OCI-LY7 (cell line): ENCODE results near the gene MACROH2A2. TPM values are rescaled to one million over a fixed set of nuclear protein-coding genes. Genes with fewer than 3 reads are reported as not detected.
"Not testable (repeated sequence)": the region's sequence is repeated elsewhere in the genome, so short reads cannot be mapped to it uniquely, and the experiment has no call there.

Experiments used
- BruUV-seq: library from RNA; stranded (reverse); fragments of 400-500 nt; replicated peaks from 2 replicates; lab custom pipeline; 2021; lab: Mats Ljungman, UMichigan
- CTCF ChIA-PET: fragments of 300-600 bp; sonication (Branson Sonifier 250); formaldehyde crosslinking; loops from one replicate; lab custom pipeline; 2022; ENCODE audit warnings: antibody characterized with exemption; ENCODE audit not compliant: unreplicated experiment; lab: Charles Lee
- POLR2A ChIA-PET: fragments of 300-600 bp; sonication (Branson Sonifier 250); formaldehyde crosslinking; loops from one replicate; lab custom pipeline; 2022; ENCODE audit warnings: antibody characterized with exemption; lab: Charles Lee
- DNase-seq: peaks from one replicate; pipeline ENCODE4 v3.0.0-alpha.2; 2015; ENCODE audit warnings: low spot score
- H2AFZ ChIP-seq: fragments of 200-600 bp; sonication (generic), shearing (Covaris generic); 2 replicates; pipeline ENCODE4 v1.6.1; 2014; ENCODE audit warnings: mild to moderate bottlenecking, antibody characterized with exemption, low read length, moderate library complexity
- H3K27ac ChIP-seq: fragments of 200-600 bp; sonication (generic); 2 replicates; pipeline ENCODE4 v1.5.1; 2014; ENCODE audit warnings: mixed run types, low read depth, mild to moderate bottlenecking, moderate library complexity, low read length, inconsistent platforms; ENCODE audit not compliant: poor library complexity, severe bottlenecking
- H3K36me3 ChIP-seq: fragments of 200-600 bp; sonication (generic); 2 replicates; pipeline ENCODE4 v1.6.1; 2014; ENCODE audit warnings: mild to moderate bottlenecking, antibody characterized with exemption, low read length, moderate library complexity, mixed read lengths; ENCODE audit not compliant: insufficient read depth
- H3K4me1 ChIP-seq: fragments of 200-600 bp; sonication (generic); 2 replicates; pipeline ENCODE4 v1.5.1; 2014; ENCODE audit warnings: mild to moderate bottlenecking, low read length; ENCODE audit not compliant: insufficient read depth, poor library complexity, severe bottlenecking
- H3K4me2 ChIP-seq: fragments of 200-600 bp; sonication (generic); 2 replicates; pipeline ENCODE4 v1.6.1; 2014; ENCODE audit warnings: mild to moderate bottlenecking, low read length
- H3K4me3 ChIP-seq: fragments of 200-600 bp; sonication (generic); 2 replicates; pipeline ENCODE4 v1.5.1; 2014; ENCODE audit warnings: mild to moderate bottlenecking, low read depth, low read length; ENCODE audit not compliant: poor library complexity, severe bottlenecking
- H3K79me2 ChIP-seq: fragments of 200-600 bp; sonication (generic); 2 replicates; pipeline ENCODE4 v1.6.1; 2016; ENCODE audit warnings: low read depth, mild to moderate bottlenecking, low read length, moderate library complexity, mixed read lengths; ENCODE audit not compliant: insufficient read depth
- H3K9me2 ChIP-seq: fragments of 200-600 bp; sonication (generic); 2 replicates; pipeline ENCODE4 v1.6.1; 2016; ENCODE audit warnings: mild to moderate bottlenecking, low read length, mixed read lengths; ENCODE audit not compliant: insufficient read depth
- H3K9me3 ChIP-seq: fragments of 200-600 bp; sonication (generic); 2 replicates; pipeline ENCODE4 v1.6.1; 2014; ENCODE audit warnings: mild to moderate bottlenecking, mixed run types, low read length, mixed read lengths
- H4K20me1 ChIP-seq: fragments of 200-600 bp; sonication (generic); 2 replicates; pipeline ENCODE4 v1.6.1; 2014; ENCODE audit warnings: mild to moderate bottlenecking, antibody characterized with exemption, low read length, moderate library complexity, mixed read lengths; ENCODE audit not compliant: insufficient read depth
- CTCF ChIP-seq: fragments of 200-600 bp; sonication (generic); conservative IDR thresholded peaks from 2 replicates; pipeline ENCODE4 v1.5.1; 2014; ENCODE audit warnings: mild to moderate bottlenecking, antibody characterized with exemption, low read length, moderate library complexity, mixed read lengths
- EZH2phosphoT487 ChIP-seq: fragments of 200-600 bp; sonication (generic); IDR thresholded peaks from 2 replicates; pipeline ENCODE4 v1.6.1; 2018; ENCODE audit warnings: low read depth, borderline replicate concordance, mild to moderate bottlenecking, mixed run types, antibody characterized with exemption, low read length, moderate library complexity, mixed read lengths
- intact Hi-C: fragments of 100-400 bp; cut with micrococcal nuclease; formaldehyde crosslinking; loops from one replicate; pipeline ENCODE4 v1.10.0; 2022; ENCODE audit not compliant: unreplicated experiment
- total RNA-seq, 2 experiments: library from RNA; depleted of rRNA in 1 of 2; stranded (reverse); fragments of >200 nt in 1 of 2; shearing (Covaris generic) in 1 of 2; gene quantifications; 2 replicates each; pipeline ENCODE4 v1.2.3, GENCODE V29; 2014 to 2022

MACROH2A2 gene
- total RNA-seq, 2 experiments from 2014 or later = not detected

- H3K9me2 ChIP-seq, H2AFZ ChIP-seq, H3K4me1 ChIP-seq, DNase-seq, H3K4me2 ChIP-seq, H3K27ac ChIP-seq, H3K36me3 ChIP-seq, POLR2A ChIA-PET, CTCF ChIA-PET, H3K9me3 ChIP-seq, BruUV-seq, H3K79me2 ChIP-seq, H4K20me1 ChIP-seq, H3K4me3 ChIP-seq, intact Hi-C loops: not testable (repeated sequence)
These were observed 5.6 kb upstream of the MACROH2A2 start for GRCh38 chr10:70047066-70047465.

- no peak for TF ChIP-seq EZH2phosphoT487
- TF ChIP-seq CTCF = no peak
- DNase-seq = no peak
- H3K36me3 ChIP-seq = no peaks in the 10 kb centered on the region
- no peak overlapping the region for H3K27ac ChIP-seq
- BruUV-seq = no TSS peak
- ChIA-PET POLR2A (interaction anchor here (0.6 kb wide), 1 partner anchor 300 kb away, joined by 4 read pairs; no protein-coding TSS in a partner anchor), CTCF (no interaction called here)
- no peaks in the 10 kb centered on the region for H4K20me1 ChIP-seq
- no peak overlapping the region for H3K4me2 ChIP-seq
- H3K9me2 ChIP-seq = no peaks in the 10 kb centered on the region
- no peaks in the 10 kb centered on the region for H3K79me2 ChIP-seq
- intact Hi-C loops = no loop called here
- no peaks in the 10 kb centered on the region for H3K4me1 ChIP-seq
- H2AFZ ChIP-seq = no peak overlapping the region
- H3K4me3 ChIP-seq = no peak overlapping the region
- H3K9me3 ChIP-seq = no peaks in the 10 kb centered on the region
These were observed 4.5 kb upstream of the MACROH2A2 start for GRCh38 chr10:70048030-70048723.

GRCh38 chr10:70051848-70052247, 798 bp upstream of the MACROH2A2 start:
- Histone ChIP-seq H3K4me2 (no peak overlapping the region), H3K9me3 (no peaks in the 10 kb centered on the region), H3K9me2 (no peaks in the 10 kb centered on the region), H3K4me3 (no peak overlapping the region), H3K79me2 (no peaks in the 10 kb centered on the region), H3K27ac (no peak overlapping the region), H3K4me1 (no peaks in the 10 kb centered on the region), H3K36me3 (no peaks in the 10 kb centered on the region), H2AFZ (no peak overlapping the region), H4K20me1 (no peaks in the 10 kb centered on the region)
- POLR2A ChIA-PET = no interaction called here
- TF ChIP-seq CTCF = no peak
- intact Hi-C loops = no loop called here
- CTCF ChIA-PET = no interaction called here
- DNase-seq = no peak
- no TSS peak for BruUV-seq
